ENCODE data around the gene PANK1.

PANK1 gene

GRCh38 chr10:89615824-89616223 is 29.2 kb downstream of the PANK1 start:
- DNase-seq (ENCODE audit: low read depth) = no peak

DNA sequence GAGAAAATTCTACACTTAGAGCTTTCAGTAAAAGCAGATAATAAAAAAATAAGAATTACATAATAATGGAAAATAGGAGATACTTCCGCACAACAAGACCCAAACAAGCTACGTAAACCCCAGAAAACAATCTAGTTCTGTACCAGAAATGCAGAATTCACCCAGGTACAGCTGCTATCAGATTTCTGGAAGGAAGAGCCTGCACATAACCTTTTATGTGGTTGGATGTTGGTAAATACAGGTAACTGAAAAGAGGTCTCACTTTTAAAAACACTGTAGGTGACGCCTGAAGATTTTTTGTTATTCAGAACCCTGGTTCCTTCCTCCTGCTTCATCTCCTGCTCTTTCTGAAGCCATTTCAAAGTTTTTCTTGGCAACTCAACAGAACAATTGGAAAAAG is 29.9 kb downstream of the PANK1 start:
- no peak for DNase-seq (ENCODE audit: low read depth)

DNA sequence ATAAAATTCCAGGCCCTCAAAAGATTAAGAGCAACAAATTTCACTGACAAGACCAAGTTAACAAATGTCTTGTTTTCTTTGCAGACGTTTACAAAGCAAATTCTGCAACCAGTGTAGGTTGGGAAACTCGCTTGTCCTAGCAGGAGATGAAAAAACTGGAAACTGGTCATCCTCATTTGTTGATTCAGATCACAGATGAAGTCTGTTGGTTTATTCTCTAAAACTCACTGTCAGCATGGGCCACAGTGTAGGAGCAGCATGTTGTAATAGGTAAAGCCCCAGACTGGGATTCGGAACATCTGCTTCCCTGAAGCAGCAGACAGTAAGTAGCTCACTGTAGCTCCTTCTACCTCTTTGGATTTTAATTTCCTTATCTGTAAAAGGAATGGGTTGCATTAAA is 31.5 kb downstream of the PANK1 start:
- no peak for DNase-seq (ENCODE audit: low read depth)

GRCh38 chr10:89611282-89611681 is 33.8 kb downstream of the PANK1 start:
- DNase-seq (ENCODE audit: low read depth) = no peak

- DNase-seq (ENCODE audit: low read depth) = no peak
Measured at GRCh38 chr10:89609833-89610346, 35.2 kb downstream of the PANK1 start.

DNA sequence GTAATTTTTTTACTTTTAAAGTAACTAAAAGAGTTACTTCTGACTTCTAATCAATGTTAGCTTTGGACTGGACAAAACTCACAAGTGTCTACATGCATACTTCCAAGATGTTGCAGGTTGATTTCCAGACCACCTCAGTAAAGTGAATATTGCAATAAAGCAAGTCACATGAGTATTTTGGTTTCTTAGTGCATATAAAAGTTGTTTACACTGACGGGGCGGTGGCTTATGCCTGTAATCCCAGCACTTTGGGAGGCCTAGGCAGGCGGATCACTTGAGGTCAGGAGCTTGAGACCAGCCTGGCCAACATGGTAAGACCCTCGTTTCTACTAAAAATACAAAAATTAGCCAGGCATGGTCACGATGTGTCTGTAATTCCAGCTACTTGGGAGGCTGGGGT is 40.8 kb downstream of the PANK1 start:
- no peak for DNase-seq (ENCODE audit: low read depth)

DNA sequence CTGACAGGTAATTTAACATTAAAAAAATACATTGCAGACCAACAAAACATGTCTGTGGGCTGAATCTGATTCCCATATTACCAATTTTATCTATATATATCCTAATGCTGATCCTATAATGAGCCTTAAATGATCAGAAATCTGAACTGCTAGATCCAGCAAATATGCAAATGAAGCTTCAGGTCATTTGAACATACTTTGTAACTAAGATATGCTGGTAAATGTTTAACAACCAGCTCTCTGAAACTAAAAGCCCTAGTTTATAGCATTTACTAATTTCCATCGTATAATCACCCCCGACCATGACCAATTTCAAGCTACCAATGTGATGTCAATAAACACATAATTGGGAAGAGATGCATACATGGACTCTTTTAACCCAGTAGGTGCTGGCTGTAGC is 42.1 kb downstream of the PANK1 start:
- DNase-seq (ENCODE audit: low read depth) = no peak

GRCh38 chr10:89601728-89602361 is 43.2 kb downstream of the PANK1 start:
- DNase-seq (ENCODE audit: low read depth) = no peak

DNA sequence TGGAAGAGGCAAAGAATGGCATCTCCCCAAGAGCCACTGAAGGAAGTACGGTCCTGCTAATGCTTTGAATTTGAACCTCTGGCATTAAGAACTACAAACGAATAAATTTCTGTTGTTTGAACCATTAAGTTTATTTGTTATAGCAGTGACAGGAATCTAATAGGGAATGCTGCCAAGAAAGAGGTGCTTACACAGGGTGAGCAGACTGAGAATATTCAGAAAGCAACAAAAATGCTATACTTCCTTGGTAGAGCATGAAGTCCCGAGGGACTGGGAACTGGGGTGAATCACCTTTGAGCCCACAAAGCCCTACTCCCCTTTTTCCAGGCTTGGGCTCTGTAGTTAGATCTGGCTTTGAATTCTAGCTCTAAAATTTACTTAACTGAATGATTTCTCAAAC is 45.0 kb downstream of the PANK1 start:
- no peak for DNase-seq (ENCODE audit: low read depth)

GRCh38 chr10:89593043-89593442 is 52.0 kb downstream of the PANK1 start:
- no peak for DNase-seq (ENCODE audit: low read depth)

GRCh38 chr10:89592539-89592938 is 52.5 kb downstream of the PANK1 start:
- DNase-seq (ENCODE audit: low read depth) = no peak

- DNase-seq (ENCODE audit: low read depth) = no peak
Measured at GRCh38 chr10:89591796-89592271, 53.2 kb downstream of the PANK1 start.

DNA sequence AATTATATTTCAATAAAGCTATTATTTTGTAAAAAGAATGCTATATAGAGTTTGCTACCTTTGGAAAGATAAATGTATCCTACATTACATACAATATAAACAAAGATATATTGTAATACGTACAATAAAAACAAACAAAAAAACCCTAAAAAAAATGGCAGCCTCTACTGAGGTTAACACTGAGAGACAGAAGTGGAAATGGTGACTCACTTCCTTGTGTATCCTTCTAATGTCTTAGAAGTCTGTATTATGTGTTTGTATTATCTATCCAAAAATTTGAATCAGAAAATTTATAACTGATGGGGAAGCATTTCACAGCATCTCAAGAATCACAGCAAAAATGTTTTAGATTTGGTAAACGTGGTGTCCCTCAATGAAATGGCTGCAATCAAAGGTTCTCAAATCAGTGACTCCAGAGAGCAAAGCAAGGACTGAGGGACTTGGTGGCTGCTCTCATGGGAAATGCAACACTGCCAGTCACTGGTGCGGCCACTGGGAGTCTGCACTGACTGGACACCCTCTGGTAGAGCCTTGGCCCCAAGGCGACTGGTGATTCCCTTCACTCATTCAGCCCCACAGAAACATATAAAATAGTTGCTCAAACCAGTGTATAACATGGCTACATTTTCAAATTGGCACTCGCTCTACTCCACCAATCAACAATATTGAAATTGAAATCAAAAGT is 53.8 kb downstream of the PANK1 start:
- no peak for DNase-seq (ENCODE audit: low read depth)

- no peak for DNase-seq (ENCODE audit: low read depth)
Measured at GRCh38 chr10:89590326-89590725, 54.7 kb downstream of the PANK1 start.

DNA sequence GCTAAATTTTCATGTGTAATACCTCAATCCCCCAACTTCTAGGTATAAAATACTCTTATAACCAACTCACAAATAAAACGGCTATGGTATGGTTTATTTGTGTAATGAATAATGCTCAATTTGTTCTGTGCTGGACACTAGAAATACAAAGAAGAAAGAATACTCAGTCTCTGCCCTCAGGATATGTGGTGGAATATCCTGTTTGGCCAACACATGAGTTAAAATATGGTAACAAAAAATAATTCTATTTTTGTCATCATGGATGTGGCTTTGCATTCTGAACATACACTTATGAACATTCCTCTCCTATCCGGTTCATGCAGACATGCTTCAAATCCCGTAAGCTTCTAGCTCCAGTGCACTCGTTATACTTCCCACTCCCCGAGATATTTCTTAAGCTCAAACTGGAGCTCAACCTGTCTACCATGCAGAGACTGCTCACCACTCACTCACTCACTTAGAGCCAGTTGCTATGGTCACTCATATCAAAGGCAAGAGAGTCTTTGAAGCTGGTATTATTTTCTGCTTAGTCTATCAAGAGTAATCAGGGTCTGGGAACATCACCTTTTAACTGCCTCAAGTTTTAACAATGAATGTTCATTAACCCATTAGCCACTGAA is 55.8 kb downstream of the PANK1 start:
- no peak for DNase-seq (ENCODE audit: low read depth)

DNA sequence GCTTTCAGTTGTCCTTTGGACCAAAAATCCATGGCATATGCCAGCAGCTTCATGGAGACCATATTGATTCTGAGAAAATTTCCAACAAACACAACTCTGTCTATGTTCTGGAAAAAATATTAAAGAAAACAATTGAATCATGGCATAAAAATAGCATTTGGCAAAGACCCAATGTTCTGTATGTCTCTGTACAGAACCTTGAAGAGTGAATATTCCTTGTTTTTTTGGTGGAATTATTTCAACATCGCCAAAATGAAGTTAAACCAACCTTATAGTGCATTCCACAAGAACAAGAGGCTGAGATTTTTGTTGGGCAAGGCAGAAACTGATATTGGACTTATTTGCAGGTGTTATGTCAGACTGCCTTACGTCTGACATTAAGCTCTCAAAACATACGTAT is 56.4 kb downstream of the PANK1 start:
- DNase-seq (ENCODE audit: low read depth) = no peak

DNA sequence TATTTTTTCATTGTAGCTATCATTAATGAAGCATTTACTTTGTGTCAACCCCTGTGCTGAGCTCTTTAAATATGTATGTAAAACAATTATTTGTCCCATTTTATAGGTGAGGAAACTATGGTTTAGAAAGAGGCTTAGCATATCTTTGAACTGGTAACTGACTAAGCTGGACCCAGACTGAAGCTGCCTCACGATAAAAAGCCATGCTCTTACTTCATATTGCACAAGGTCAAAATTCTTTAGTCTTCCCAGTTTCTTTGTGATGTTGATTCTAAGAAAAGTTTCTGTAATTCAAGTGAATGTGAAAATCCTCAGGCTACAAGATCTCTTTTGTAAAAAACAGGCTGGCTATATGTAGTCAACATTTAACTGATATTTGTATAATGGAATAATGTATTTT is 63.0 kb downstream of the PANK1 start:
- no peak for DNase-seq (ENCODE audit: low read depth)

DNA sequence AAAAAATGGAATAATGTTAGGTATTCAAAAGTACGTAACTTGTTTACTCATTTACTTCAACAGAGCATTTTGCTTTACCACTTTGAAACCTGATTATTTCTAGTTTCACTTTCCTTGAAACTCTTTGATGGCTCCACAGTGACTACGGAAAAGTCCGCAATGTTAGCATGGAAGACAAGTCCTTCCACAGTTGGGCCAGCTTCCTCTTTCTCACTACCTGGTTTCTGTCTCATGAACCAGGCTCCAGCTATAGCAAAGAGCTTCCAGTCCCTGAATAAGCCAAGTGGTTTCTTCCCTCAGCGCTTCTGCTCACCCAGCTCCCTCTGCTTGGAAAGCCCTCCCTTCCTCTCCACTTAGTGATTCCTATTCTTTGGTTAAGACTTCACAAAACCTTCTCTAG is 64.8 kb downstream of the PANK1 start:
- no peak for DNase-seq (ENCODE audit: low read depth)

DNA sequence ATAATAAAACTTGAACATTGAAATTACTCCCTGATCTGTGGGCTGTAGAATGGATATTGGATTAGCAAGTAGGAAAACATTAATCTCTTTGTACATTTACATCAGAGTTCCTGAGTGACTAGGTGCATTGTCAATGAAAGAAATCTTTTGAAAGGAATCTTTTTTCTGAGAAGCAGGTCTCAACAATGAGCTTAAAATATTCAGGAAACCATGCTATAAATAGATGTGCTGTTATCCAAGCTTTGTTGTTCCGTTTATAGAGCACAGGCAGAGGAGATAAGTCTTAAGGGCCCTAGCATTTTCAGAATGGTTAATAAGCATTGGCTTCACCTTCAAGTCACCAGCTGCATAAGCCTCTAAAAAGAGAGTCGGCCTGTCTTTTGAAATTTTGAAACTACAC is 68.3 kb downstream of the PANK1 start:
- no peak for DNase-seq (ENCODE audit: low read depth)

- no peak for DNase-seq (ENCODE audit: low read depth)
Measured at GRCh38 chr10:89576022-89576421, 69.0 kb downstream of the PANK1 start.

DNA sequence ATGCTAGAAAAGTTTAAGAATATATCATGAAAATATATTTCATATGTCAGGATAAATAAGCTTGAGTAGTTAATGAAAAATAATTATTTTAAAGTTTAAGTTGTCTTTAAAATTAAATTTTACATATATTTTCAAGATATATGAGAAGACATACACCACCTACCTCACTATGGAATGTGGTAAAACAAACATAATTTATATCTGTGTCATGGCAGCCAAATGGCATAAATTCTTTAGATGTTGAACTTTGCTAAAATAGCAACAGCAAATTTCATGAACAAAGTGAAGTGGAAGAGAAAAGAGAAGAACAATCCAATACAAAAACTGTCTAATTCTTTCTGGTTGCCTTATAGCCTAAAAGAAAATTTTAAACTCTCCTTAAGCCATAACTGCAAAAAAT is 70.0 kb downstream of the PANK1 start:
- no peak for DNase-seq (ENCODE audit: low read depth)

- DNase-seq (ENCODE audit: low read depth) = no peak
Measured at GRCh38 chr10:89574368-89574767, 70.7 kb downstream of the PANK1 start.

- DNase-seq (ENCODE audit: low read depth) = no peak
Measured at GRCh38 chr10:89567576-89568245, 77.3 kb downstream of the PANK1 start.
